Measurements from ENCODE around the gene LIPK.

DNA sequence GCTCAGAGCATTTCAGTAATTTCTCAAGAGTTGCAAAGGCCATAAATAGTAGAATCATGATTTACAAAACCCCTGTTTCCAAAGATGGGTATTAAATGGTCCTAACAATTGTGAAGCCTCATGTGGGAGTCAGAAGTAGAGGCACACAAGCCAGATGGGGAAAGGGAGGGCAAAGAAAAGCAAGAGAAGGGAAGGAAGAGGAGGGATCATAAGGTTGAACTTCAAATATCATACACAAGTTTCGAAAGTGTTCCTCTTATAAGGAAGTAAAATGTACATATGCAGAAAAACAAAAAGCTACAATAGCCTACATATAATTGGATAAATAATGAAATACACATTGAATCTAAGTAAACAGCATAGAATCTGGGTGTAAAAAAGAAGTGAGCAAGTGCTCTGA, 59.8 kb downstream of the LIPK start:
- TF ChIP-seq, protein P1, sequence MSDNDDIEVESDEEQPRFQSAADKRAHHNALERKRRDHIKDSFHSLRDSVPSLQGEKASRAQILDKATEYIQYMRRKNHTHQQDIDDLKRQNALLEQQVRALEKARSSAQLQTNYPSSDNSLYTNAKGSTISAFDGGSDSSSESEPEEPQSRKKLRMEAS (IDR thresholded peaks at IDR 0.05): no peak
- TF ChIP-seq CTCF (IDR thresholded peaks at IDR 0.05; ENCODE audit: low read depth, low read length, missing input control) (no peak), SP1 (IDR thresholded peaks at IDR 0.05) (no peak)
